Activated CD4-positive, alpha-beta T cell treated with anti-CD3 and anti-CD28 coated beads, Interleukin-2, Interleukin-6, amounts not matched to agents 100 ng/mL and 50 ng/mL, durations not matched to agents 16 hours and 8 hours (primary cell): Measurements from ENCODE around the gene SMARCAL1.

ENCODE experiments used
- DNase-seq: peaks from one replicate; pipeline ENCODE4 v3.0.0-alpha.2; 2020

SMARCAL1 gene

DNA sequence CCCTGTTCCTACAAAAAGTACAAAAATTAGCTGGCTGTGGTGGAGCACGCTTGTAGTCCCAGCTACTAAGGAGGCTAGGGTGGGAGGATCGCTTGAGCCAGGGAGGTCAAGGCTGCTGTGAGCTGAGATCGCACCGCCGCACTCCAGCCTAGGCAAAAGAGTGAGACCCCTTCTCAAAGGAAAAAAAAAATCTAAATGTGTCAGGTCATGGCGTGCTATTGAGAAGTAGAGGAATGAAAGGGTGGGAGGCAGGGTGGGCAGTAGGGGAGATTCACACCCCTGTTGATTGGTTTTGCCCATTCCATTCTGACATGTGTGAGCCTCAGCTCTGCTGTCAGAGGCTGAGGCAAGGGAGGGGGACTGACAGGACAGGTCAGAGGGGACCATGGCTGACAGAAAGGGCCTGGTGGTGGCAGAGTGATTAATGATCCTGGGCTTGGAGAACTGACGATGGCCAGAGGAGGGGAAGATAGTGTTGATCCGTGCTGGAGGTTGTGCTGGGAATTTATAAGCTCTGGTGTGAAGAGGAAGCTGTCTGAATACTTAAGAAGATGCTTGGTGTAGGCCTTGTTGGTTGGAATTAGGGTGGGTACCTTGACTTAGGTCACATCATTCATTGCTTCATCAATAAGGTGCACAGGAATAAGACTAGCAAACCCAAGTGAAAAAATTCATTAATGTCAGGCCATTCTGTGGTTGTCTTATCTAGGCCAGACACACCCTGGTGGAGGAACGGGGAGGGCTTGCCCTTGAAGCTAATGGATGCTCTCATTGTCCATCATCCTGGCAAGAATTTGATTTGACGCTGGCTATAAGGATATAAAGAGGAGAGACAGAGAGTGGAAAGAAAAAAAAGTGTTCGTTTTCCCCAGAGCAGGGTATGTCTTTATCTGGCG, 19.1 kb upstream of the SMARCAL1 start:
- no peak for DNase-seq

DNA sequence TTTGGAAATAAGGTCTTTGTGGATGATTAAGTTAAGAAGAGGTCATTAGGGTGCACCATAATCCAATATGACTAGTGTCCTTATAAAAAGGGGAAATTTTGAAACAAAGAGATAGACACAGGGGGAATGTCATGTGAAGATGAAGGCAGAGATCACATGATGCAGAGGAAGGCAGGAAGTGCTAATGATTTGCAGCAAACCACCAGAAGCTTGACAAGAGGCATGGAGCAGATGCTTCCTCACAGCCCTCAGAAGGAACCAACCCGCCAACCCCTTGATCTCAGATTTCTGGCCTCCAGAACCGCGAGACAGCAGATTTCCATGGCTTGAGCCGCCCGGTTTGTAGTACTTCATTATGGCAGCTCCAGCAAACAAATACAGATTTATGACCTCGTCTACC, 17.4 kb upstream of the SMARCAL1 start:
- DNase-seq: no peak

DNA sequence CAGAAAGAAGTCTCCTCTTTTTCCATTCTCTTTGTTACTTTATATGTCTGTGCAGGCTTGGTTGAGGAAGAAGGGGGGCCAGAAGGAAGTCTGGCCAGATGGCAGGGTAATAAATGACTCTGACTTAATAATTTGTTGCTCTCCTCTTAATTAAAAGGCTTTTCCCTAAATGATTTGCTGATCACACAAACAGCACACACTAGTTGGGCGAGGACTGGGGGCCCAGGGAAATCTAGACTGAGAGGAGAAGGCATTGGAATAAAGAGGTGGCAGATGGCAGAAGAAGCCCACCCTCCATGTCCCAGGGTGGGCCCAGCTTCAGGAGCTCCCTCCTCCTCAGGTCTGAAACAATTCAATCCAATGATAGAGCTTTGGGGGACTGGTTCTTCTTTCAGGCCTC, 12.7 kb upstream of the SMARCAL1 start:
- no peak for DNase-seq

DNA sequence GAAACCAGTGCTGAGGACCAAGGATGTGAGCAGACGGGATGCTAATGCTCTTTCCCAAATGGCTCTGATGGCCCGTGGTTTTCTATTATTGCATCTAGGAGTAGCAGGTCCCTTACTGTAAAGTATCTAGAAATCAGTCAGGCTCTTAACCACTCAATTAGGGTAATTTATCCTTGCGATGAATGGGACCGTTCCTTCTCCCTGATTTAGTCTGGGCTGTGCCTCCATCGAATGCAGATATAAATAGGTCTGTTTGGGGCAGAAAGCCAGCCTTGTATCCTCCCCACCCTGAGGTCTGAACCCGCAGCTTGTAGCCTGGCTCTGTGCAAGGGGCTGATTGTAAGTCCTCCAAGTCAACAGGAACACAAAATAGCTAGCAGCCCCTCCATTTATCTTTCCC, 9.5 kb upstream of the SMARCAL1 start:
- DNase-seq: no peak

DNA sequence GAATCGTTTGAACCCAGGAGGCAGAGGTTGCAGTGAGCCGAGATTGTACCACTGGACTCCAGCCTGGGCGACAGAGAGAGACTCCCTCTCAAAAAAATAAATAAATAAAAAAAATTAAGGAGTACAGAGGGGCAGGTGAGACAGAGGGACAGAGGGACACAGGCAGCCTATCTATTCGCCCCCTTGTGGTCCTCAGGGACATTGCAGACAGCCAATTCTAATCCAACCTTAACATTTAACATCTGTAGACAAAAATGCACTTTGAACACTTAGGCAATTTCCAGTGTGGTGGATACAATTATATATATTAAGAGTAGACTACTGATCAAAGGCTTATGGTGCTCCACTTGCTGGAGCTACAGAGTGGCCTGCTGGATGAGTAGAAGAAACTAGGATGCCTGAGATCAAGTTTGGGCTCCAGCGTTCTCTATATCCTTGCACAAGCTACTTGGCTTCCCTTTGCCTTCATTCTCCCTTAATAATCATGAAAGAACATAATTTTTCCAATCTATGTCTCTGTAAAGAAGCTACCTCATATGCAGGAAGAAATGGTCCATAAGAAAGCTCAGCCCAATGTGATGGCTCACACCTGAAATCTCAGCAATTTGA, 8.2 kb upstream of the SMARCAL1 start:
- DNase-seq: peak; percentile 61

DNA sequence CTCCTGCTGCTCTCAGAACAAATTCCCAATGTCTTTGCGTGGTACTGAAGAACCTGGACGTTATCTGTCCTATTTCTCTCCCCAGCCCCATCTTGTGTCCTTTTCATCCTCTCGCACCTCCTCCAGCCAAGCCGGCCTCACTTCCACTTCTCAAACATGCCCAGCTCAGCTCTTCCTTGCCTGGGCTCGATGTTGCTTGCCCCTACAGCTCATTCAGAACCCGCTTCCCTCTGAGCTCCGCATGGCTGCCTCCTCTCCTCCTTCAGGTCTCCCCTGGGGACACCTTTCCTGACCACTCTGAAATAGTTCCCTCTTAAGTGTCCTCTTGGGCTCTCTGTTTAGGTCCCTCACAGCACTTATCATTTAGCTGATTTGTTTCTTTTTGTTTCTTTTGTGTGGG, 6.7 kb upstream of the SMARCAL1 start:
- DNase-seq: no peak

DNA sequence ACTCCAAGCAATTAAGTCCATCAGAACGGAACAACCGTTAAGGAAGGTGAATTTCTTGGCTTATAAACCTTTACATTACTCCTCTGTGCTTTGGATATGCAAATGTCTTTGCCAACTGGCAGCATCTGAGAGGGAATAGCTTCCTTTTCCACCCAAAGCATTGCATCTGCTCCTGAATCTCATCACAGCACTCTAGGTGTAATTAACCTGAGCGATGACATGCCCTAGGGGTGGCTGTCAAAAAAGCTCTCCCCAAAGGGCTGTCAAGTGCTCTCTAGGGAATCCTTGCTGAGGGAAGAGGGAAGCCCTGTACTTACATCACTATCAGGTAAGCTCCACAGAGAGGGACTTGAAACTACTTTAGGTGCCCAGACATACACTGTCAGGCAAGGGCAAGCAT, 5.5 kb upstream of the SMARCAL1 start:
- DNase-seq: no peak

DNA sequence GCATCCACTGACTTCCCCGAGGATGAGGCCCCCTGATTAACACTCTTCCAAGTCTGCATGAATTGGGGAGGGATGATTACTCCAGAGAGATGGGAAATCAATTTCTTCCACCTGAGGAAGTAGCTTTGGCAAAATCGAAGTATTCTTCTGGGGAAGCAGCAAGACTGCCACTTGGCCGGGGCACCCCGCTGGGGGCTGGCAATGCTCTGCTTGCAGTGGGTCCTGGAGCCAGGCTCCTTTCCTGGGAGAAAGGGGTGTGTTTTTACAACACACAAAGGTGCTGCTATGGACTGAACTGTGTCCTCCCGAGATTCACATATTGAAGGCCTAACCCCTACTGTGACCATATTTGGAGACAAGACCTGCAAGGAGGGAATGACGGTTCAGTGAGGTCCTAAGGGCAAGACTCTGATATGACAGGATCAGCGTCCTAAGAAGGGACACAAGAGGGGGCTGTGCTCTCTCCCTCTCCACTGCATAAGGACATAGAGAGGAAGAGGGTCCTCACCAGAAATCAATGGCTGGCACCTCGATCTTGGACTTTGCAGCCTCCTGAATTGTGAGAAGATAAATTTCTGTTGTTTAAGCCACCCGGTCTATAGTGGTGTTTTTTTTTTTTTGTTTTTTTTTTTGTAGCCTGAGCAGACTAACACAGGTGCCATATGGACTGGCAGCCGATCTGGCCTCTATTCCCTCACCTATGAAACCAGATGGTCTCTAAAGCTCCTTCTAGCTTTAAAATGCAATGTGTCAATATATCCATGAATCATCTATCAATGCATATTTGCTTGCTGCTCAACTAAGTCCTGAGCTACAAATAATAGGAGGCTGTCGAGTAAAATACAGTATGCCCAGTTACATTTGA, 3.6 kb upstream of the SMARCAL1 start:
- no peak for DNase-seq

DNA sequence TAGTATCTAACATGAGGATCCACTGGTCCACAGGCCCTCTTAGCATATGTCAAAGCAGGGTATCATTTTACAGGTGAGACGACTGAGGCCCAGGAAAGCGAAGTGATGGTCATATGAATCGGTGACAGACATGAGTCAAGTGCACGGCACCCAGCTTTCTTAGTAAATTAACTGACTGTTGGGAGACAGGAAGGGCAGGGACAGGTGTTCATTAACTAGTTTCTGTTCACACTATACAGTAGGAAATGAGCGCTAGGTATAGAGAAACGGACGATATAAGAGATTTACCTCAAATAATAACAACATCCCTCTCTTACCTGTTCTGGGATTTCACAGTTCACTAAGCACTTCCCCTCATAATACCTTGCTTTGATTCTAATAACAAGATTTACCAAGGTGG, 1.7 kb upstream of the SMARCAL1 start:
- no peak for DNase-seq

DNA sequence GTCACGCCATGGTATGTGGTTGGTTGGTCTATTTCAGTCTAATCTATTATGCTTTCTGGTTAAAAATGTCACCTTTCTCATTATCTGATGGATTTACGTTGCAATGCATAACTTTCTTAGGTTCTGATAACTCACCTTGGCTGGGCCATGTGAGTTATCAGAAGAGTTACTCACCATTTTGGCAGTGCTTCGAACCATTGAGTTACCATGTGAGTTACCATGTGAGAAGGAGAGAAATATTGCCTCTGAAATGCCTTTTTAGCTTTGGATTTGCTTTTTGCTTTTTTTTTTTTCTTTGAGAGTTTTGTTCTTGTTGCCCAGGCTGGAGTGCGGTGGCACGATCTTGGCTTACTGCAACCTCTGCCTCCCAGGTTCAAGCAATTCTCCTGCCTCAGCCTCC, 1.6 kb downstream of the SMARCAL1 start:
- no peak for DNase-seq

DNA sequence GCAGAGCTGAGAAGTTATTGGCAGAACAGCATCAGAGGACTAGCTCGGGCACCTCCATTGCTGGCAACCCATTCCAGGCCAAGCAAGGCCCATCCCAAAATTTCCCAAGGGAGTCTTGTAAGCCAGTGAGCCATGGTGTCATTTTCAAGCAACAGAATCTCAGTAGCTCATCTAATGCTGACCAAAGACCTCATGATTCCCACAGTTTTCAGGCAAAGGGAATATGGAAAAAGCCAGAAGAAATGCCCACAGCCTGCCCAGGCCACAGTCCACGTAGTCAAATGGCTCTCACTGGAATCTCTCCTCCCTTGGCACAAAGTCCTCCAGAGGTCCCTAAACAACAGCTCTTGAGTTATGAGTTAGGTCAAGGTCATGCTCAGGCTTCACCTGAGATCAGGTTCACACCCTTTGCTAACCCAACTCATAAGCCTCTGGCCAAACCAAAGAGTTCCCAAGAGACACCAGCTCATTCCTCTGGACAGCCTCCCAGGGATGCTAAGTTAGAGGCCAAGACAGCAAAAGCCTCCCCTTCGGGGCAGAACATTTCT, 2.6 kb downstream of the SMARCAL1 start:
- no peak for DNase-seq

DNA sequence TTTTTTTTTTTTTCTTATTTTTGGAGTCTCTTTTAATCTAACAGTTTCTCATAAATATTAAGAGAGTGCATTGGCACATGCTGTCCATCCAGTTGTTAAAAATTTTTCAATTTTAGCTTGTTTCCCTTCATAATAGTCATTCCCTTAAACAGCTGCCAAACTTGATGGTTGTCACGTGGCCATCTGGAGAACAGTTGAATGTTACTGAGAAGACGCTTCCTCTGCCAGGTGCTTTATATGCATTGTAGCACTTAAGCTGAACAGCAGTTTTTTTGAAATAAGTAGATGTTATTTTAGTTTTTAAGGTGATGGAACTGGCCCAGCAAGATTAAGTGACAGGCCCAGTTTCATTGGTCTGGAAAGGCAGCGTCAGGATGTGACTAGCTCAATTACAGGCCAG, 3.3 kb downstream of the SMARCAL1 start:
- no peak for DNase-seq

DNA sequence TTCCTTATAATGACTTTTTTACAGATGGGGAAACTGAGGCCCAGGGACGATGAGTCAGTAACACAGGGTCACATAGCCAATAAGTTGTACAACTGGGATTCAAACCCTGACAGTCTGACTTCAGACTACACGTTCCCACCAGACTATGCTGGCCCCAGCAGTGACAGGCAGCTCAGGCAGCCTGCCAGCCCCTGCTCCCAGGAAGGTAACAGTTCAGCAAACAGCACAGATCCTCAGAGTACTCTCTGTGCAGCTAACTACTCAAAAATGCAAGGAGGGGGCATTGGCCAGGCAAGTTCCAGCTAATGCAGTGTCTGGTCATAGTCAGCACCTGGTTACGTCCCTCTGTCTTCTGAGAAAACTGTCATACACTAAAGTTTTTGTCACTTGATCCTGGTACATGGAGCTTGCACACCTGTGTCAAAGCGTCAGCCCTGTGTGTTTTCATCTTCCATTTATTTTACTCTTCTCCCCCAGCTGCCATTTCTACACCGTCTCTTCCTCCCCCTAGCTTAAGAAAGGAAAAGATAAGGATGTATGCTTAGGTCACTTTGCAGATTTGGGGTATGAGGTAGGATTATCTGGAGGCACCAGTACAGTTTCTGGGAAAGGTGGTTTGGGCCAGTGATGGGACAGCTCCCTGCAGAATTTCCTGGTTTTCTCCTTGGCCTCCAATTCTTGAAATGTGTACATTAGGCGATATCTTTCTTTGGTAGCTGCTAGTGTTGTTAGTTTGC, 4.5 kb downstream of the SMARCAL1 start:
- no peak for DNase-seq

DNA sequence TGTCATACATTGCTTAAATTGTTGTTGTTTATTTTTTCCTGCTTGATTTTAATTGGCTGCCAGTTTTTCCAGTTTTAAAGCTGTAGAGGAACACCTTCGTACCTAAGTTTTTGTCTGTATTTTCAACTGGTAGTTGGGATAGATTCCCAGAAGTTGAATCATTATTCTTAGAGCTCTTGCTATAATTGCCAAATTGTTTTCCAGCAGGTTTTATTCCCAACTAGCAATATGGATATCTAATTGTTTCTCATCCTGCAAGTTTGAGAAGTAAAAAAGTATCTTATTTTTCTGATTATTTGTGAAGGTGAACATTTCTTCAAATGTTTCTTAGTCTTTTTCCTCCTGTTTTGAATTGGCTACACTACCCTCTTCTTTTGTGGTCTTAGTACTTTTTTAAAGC, 6.7 kb downstream of the SMARCAL1 start:
- DNase-seq: no peak

DNA sequence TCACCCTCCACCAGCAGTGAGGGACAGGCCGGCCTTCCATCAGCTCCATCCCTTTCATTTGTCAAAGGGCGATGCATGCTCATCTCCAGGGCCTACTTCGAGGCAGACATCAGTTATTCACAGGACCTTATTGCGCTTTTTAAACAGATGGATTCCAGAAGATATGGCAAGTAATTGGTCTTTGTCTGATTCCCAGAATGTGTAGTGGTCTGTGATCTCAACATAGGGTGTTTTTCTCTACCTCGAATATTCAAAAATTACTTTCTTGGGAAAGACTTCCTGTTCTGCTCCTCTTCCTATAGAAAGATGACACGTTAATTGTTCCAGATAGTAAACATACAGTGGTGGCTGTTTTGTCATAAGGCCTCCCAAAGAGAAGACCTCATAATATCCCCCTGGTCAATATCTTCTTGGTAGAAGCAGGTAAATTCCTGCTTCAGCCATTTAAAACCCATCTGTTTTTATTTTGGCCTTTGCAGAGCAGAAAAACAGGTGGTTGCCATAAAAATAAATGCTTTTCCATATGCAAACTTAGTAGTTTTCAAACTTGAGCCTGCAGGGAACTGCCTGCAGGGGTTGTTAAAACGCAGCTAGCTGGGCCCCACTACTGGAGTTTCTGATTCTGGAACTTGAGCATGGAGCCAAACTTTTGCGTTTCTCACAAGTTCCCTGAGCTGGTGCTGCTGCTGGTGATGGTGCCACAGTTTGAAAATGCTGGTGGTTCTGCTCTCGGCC, 8.2 kb downstream of the SMARCAL1 start:
- no peak for DNase-seq

DNA sequence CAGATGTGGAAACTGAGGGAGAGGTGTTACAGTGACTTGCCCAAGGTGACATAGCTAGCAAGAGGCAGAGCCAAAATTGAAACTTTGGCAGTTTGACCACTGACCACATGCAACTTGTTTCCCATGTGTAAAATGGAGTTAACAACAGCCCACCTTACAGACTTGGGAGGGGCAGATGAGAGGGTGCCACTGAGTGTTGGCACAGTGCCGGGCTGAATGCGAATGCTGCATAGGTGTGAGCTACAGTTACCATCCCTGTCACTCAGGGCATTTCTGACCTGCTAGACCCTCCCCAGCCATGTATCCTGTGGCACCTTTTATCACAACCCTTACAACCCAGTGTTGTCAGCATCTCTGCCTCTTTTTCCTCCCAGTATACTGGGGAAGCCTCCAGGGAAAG, 10.8 kb downstream of the SMARCAL1 start:
- no peak for DNase-seq

DNA sequence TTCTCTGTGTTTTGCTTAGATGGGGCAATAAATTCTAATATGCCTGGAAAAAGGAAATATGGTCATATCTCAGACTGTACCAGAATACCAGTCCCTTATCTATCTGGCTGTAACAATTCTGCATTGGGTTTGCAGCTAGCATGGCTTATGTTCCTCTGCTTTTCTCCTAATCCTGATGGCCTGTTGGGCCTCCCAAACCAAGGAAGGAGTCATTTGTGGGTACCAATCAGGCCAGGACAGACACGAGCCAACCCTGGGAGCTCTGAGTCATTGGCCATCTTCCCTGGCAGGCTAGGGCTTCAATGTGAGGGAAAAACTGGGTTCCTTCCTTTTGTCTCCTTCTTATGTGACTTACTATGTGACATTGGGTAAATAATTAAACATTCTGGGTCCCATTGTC, 12.0 kb downstream of the SMARCAL1 start:
- no peak for DNase-seq

DNA sequence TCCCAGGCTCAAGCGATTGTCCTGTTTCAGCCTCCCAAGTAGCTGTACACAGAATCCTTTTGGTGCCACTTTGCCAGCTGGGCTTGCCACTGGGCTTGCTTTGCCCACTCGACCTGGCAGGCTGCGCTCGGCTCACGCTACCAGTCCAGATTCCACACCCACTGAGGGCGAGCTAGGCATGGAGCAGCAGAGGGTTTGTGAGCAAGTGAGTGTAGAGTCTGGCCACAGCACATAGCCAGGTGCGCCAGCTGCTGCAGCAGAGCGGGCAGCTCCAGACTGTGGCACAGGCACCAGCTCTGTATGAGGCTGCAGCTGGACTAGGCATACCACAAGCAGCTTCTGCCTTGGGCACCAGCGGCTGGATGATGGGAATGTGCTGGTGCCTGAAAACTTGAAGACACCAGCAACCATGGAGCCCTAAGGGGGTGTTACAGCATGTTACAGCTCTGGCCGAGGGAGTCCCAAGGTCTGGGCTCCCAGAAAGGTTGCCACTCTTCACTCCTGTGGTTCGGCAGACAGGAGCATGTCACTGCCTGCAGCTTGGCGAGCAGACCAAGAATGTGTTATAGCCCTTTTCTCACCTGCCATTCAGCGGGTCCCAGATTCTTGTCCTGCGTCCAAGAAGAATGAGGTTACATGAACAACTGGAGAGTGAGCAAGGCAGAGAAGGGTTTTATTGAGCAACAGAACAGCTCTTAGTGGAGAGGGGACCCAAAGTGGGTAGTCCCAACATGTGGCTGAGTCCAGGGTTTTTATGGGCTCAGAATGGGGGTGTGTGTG, 12.9 kb downstream of the SMARCAL1 start:
- DNase-seq: no peak

DNA sequence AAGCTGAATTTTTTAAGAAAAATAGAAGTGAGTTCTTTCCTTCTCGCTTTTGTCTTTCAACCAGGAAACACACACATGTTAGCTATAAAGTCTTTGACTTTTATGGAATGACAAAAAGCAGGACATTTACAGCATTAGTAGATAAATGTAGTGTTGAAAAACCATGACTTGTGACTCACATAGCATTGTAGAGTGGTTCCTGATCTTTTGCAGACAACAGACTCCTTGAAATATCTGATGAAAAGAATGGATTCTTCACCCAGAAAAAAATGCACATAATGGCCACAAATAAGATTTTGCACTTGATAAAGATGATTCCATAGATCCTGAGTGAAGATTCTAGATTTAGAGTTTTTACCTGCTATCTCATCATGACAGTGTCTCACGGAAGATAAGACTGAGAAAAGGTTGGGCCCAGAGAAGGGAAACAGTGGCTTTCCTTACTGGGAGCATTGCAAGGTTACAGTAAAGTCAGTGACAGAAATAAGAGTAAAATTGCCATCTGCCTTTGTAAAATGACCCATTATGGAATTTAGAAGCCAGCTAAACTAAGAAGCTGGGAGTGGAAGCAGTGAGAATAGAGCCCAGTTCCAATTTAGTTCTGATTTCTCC, 14.0 kb downstream of the SMARCAL1 start:
- no peak for DNase-seq

DNA sequence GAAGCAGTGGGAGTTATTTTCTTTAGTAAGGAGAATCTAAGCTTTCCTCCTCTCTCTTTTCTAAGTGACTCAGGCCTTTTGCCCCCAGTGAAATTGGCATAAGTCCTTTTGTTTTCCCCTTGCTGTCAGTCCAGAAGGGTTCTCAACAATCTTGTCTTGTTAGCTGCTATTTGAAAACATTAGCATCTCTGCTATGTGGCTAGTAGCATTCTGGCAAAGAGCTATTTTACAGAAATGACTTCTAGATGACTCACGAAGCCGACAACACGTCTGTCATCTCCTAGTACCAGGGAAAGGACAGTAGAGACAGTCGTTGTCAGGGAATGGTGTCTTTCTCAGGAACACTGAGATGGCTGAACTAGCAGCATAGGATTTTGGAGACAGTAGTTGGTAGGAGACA, 14.7 kb downstream of the SMARCAL1 start:
- DNase-seq: no peak
